Measurements from ENCODE around the gene ZSCAN2.

Gene ZSCAN2

GRCh38 chr15:84598993-84599392, 1.8 kb upstream of the ZSCAN2 start:
- peak; percentile 60 for DNase-seq

- no peak for DNase-seq
Measured at GRCh38 chr15:84599906-84600305, 903 bp upstream of the ZSCAN2 start.

GRCh38 chr15:84600331-84600686, 500 bp upstream of the ZSCAN2 start:
- peak; percentile 58 for DNase-seq

- no peak for DNase-seq
Measured at GRCh38 chr15:84601555-84601838, 688 bp downstream of the ZSCAN2 start.

GRCh38 chr15:84603630-84604379, 3.0 kb downstream of the ZSCAN2 start:
- no peak for DNase-seq

- peak; percentile 74 for DNase-seq
Measured at GRCh38 chr15:84604826-84605553, 4.2 kb downstream of the ZSCAN2 start.

GRCh38 chr15:84605554-84605882, 4.7 kb downstream of the ZSCAN2 start:
- DNase-seq = no peak

- no peak for DNase-seq
Measured at GRCh38 chr15:84606653-84607120, 5.9 kb downstream of the ZSCAN2 start.

- no peak for DNase-seq
Measured at GRCh38 chr15:84608707-84609284, 8.0 kb downstream of the ZSCAN2 start.

GRCh38 chr15:84609818-84610525, 9.2 kb downstream of the ZSCAN2 start:
- no peak for DNase-seq

GRCh38 chr15:84611631-84612030, 10.8 kb downstream of the ZSCAN2 start:
- no peak for DNase-seq

- no peak for DNase-seq
Measured at GRCh38 chr15:84616235-84616634, 15.4 kb downstream of the ZSCAN2 start.

- DNase-seq = no peak
Measured at GRCh38 chr15:84620626-84621025, 19.8 kb downstream of the ZSCAN2 start.

- no peak for DNase-seq
Measured at GRCh38 chr15:84621358-84621979, 20.7 kb downstream of the ZSCAN2 start.

- no peak for DNase-seq
Measured at GRCh38 chr15:84624359-84624758, 23.6 kb downstream of the ZSCAN2 start.

- DNase-seq = no peak
Measured at GRCh38 chr15:84625123-84625522, 24.3 kb downstream of the ZSCAN2 start.

GRCh38 chr15:84629033-84629432, 28.2 kb downstream of the ZSCAN2 start:
- DNase-seq = no peak

GRCh38 chr15:84631706-84632272, 31.0 kb downstream of the ZSCAN2 start:
- DNase-seq = no peak

- peak; percentile 74 for DNase-seq
Measured at GRCh38 chr15:84633311-84634227, 32.8 kb downstream of the ZSCAN2 start.

GRCh38 chr15:84634228-84634837, 33.5 kb downstream of the ZSCAN2 start:
- no peak for DNase-seq

- peak; percentile 22 for DNase-seq
Measured at GRCh38 chr15:84638103-84638502, 37.3 kb downstream of the ZSCAN2 start.
